ENCODE results near the gene PDIA5. TPM values are rescaled to one million over a fixed set of nuclear protein-coding genes. Genes with fewer than 3 reads are reported as not detected.

Gene PDIA5
- total RNA-seq, 2 experiments from 2014 or later, result 2.2 to 3.0 TPM

GRCh38 chr3:123096126-123096525 lies 29.3 kb downstream of the PDIA5 start:
- no peaks in the 10 kb centered on the region for H3K9me3 ChIP-seq (ENCODE audit: control insufficient read depth in 1 of 2, insufficient read depth in 1 of 2, low read length in 2 of 2)
- peaks cover 14% of the 10 kb centered on the region for H3K4me1 Mint-ChIP-seq (ENCODE audit: low read depth)
- ChIA-PET POLR2A (no interaction called here), CTCF (no interaction called here)
- H3K4me3 Mint-ChIP-seq, result no peak overlapping the region
- H3K4me1 ChIP-seq (ENCODE audit: insufficient read depth, low read length), result peaks cover 6% of the 10 kb centered on the region
- H3K36me3 ChIP-seq (ENCODE audit: insufficient read depth, low read length), result peaks cover 20% of the 10 kb centered on the region
- H3K4me3 ChIP-seq (ENCODE audit: low read length), result no peak overlapping the region
- no peak for ATAC-seq (ENCODE audit: poor library complexity)
- H3K27me3 Mint-ChIP-seq, result no peaks in the 10 kb centered on the region
- no peak overlapping the region for H3K27ac Mint-ChIP-seq
- H3K27ac ChIP-seq (ENCODE audit: low read depth in 1 of 2, low read length in 2 of 2), result no peak overlapping the region
- TF ChIP-seq CTCF (IDR thresholded peaks at IDR 0.05), result no peak
- no peaks in the 10 kb centered on the region for H3K9me3 Mint-ChIP-seq
- no peaks in the 10 kb centered on the region for H3K27me3 ChIP-seq (ENCODE audit: control insufficient read depth in 1 of 2, insufficient read depth in 2 of 2, low read length in 2 of 2)
- peaks cover 41% of the 10 kb centered on the region for H3K36me3 Mint-ChIP-seq (ENCODE audit: low read depth)
- DNase-seq, result no peak
- intact Hi-C loops (cut with DNase I, micrococcal nuclease), result no loop called here

GRCh38 chr3:123096731-123097130 lies 29.9 kb downstream of the PDIA5 start:
- H3K4me3 Mint-ChIP-seq, result no peak overlapping the region
- Histone ChIP-seq H3K27ac (ENCODE audit: low read depth in 1 of 2, low read length in 2 of 2) (no peak overlapping the region), H3K27me3 (ENCODE audit: control insufficient read depth in 1 of 2, insufficient read depth in 2 of 2, low read length in 2 of 2) (no peaks in the 10 kb centered on the region), H3K4me3 (ENCODE audit: low read length) (no peak overlapping the region), H3K9me3 (ENCODE audit: control insufficient read depth in 1 of 2, insufficient read depth in 1 of 2, low read length in 2 of 2) (no peaks in the 10 kb centered on the region), H3K4me1 (ENCODE audit: insufficient read depth, low read length) (no peaks in the 10 kb centered on the region), H3K36me3 (ENCODE audit: insufficient read depth, low read length) (peaks cover 20% of the 10 kb centered on the region)
- ATAC-seq (ENCODE audit: poor library complexity) (no peak), DNase-seq (no peak)
- peaks cover 8% of the 10 kb centered on the region for H3K4me1 Mint-ChIP-seq (ENCODE audit: low read depth)
- intact Hi-C loops (cut with DNase I, micrococcal nuclease), result no loop called here
- CTCF ChIA-PET, result no interaction called here
- no peaks in the 10 kb centered on the region for H3K9me3 Mint-ChIP-seq
- H3K27me3 Mint-ChIP-seq, result no peaks in the 10 kb centered on the region
- peaks cover 43% of the 10 kb centered on the region for H3K36me3 Mint-ChIP-seq (ENCODE audit: low read depth)
- TF ChIP-seq CTCF (IDR thresholded peaks at IDR 0.05), result no peak
- H3K27ac Mint-ChIP-seq, result no peak overlapping the region
- POLR2A ChIA-PET, result no interaction called here

GRCh38 chr3:123098426-123099330 lies 31.9 kb downstream of the PDIA5 start:
- POLR2A ChIA-PET, result no interaction called here
- peak in 1 of 14 experiments; percentile 6 for DNase-seq

More at GRCh38 chr3:123098426-123099330, 31.9 kb downstream of the PDIA5 start:
- Mint-ChIP-seq H3K27ac (no peak overlapping the region), H3K27me3 (no peaks in the 10 kb centered on the region), H3K4me3 (no peak overlapping the region), H3K4me1 (ENCODE audit: low read depth) (no peaks in the 10 kb centered on the region), H3K9me3 (no peaks in the 10 kb centered on the region), H3K36me3 (ENCODE audit: low read depth) (peaks cover 41% of the 10 kb centered on the region)
- no peak for ATAC-seq (ENCODE audit: poor library complexity)
- no peaks in the 10 kb centered on the region for H3K27me3 ChIP-seq (ENCODE audit: control insufficient read depth in 1 of 2, insufficient read depth in 2 of 2, low read length in 2 of 2)
- H3K4me1 ChIP-seq (ENCODE audit: insufficient read depth, low read length), result no peaks in the 10 kb centered on the region
- intact Hi-C loops (cut with DNase I, micrococcal nuclease), result no loop called here
- H3K36me3 ChIP-seq (ENCODE audit: insufficient read depth, low read length), result peaks cover 22% of the 10 kb centered on the region
- no peaks in the 10 kb centered on the region for H3K9me3 ChIP-seq (ENCODE audit: control insufficient read depth in 1 of 2, insufficient read depth in 1 of 2, low read length in 2 of 2)
- CTCF ChIA-PET, result no interaction called here
- TF ChIP-seq CTCF (IDR thresholded peaks at IDR 0.05), result no peak
- H3K27ac ChIP-seq (ENCODE audit: low read depth in 1 of 2, low read length in 2 of 2), result no peak overlapping the region
- H3K4me3 ChIP-seq (ENCODE audit: low read length), result no peak overlapping the region
